HG02763 (cell line): ENCODE data around the gene CEP85.
"Not testable (repeated sequence)": the region's sequence is repeated elsewhere in the genome, so short reads cannot be mapped to it uniquely, and the experiment has no call there.

Source experiments
- ATAC-seq: cut with Tn5 transposase; IDR thresholded peaks from one replicate; pipeline ENCODE4 v1.9.1; 2021; ENCODE audit warnings: mild to moderate bottlenecking, moderate library complexity; ENCODE audit not compliant: unreplicated experiment

CEP85 gene

DNA sequence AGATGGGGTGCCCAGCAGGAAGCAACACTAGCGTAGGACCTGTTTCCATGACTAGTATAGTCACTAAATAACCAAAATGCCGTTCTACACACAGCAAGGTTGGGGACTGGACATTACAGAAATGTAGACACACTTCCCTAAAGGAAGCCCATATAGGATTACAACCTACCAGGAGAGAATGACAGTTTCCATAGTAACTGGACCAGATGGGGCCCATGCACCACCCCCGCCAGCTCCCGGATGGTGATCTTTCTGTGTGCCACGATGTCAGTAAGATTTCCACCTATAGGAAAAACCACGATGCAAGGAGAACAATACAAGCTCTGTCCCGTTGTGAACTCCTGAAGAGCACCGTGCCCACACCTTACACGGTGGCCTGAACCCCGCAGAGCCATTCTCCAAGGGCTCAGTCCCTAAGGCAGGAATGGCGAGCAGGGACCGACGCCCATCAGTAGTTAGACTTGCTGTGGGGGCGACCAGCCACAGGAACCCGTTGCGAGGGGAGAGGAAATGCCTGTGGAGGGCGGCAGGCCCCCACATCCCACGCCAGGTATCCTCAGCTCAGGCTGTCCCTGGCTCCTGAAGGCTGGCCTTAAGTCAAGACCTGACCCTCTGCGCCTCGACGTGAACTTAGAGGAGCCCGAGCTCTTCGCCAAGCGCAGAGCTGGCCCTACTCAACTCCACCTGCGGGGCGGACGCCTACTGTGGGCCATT, 13.6 kb upstream of the CEP85 start:
- no peak for ATAC-seq

DNA sequence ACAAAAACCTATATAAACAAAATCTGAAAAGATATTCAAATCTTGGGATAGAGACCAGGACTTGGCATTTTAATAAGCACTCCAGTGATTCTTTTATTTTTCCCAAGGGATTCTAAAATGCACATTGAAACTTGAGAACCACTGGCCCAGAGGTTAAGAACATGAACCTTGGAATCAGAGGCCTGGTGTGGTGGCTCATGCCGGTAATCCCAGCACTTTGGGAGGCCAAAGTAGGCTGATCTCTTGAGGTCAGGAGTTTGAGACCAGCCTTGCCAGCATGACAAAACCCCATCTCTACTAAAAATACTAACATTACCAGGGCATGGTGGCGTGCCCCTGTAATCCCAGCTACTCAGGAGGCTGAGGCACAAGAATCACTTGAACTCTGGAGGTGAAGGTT, 12.9 kb upstream of the CEP85 start:
- no peak for ATAC-seq

DNA sequence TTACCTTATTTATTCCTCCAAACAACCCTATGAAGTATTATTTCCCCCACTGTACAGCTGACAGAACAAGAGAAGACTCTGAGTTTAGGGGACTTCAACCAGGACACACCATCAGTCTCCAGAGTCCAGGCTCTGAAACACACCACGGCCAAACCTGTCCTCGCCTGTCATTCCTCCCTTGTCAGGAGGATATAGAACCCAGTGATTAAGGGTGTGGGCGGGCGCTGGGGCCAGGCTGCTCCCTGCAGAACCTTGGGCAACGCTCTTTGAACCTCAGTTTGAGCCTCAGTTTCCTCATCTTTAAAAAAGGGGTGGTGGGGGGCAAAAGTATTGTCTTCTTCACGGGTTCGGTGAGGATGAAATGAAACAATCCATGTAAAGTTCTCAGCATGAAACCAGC, 9.4 kb upstream of the CEP85 start:
- ATAC-seq, result no peak

DNA sequence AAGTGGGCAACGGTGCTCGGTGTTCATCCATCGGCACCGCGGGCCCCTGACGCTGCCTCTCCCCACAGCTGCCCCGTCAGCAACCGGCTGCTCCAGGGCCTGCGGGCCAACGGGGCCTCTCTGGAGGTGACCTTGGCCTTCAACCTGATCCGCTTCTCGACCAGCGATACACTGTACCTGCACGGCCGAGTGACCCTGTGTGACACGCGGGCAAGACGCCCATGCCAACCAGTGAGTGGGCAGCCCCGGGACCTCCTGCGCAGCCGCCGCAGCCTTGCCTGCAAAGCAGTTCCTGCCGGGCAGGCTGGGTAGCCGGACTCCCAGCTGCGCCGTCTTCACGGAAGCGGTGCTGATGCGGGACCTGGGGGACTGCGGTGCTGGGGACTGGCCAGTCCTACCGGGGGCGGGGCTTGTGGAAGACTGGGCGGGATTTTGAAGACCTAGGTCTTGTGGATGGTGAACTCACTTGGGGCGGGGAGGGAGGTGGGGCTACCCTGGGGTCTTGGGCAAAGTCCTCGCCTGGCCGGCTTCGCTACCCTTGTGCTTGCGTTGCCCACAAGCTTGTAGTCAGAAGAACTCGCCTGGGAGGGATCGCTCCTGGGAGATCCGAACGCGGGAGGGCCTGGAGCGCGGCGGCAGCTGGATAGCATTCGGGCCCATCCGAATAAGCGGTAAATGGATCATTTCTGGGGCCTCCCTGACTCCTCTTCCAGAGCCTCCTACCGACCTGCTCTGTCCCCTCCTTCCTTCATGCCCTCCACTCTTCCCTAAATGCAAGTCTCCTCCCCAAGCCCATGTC, 8.8 kb upstream of the CEP85 start:
- no peak for ATAC-seq

DNA sequence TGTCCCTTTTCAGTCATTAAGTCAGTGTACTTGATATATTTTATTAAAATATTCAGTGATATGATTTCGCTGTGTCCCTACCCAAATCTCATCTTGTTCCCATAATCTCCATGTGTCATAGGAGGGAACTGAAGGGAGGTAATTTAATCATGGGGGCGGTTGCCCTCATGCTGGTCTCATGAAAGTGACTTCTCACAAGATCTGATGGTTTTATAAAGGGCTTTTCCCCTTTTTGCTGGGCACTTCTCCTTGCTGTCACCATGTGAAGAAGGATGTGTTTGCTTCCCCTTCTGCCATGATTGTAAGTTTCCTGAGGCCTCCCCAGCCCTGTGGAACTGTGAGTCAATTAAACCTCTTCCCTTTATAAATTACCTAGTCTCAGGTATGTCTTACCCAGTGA, 3.3 kb upstream of the CEP85 start:
- not testable (repeated sequence) for ATAC-seq

DNA sequence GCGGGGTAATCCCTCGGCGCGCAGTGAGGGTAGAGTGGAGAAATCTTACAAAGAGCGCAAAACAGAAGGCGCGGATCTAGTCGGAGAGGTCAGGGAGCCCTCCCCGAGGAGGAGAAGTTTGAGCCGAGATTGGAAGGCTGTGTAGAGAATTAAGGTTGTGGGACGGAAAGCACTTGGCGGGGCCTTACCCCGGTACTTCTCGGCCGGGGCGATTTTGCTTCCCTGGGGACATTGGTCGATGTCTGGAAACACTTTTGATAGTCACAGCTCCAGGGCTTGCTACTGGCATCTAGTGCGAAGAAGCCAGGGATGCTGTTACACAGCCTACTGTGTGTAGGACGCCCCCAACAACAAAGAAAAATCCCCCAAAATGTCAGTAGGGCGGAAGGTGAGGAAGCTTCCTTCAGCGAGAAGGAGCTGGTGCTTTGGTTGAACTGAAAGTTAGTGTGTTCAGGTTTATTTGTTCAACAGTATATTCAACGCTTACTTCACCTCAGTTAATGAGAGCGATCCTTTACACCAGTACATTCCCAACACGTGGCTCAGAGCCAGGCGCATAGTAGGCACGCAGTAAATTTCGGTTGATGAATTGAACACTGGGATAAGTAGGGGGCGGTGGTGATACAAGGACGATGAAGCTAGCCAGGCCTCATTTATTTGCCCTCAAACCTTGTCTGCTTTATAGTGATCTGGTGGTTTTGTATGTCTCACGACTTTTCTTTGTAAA, 807 bp downstream of the CEP85 start:
- no peak for ATAC-seq

DNA sequence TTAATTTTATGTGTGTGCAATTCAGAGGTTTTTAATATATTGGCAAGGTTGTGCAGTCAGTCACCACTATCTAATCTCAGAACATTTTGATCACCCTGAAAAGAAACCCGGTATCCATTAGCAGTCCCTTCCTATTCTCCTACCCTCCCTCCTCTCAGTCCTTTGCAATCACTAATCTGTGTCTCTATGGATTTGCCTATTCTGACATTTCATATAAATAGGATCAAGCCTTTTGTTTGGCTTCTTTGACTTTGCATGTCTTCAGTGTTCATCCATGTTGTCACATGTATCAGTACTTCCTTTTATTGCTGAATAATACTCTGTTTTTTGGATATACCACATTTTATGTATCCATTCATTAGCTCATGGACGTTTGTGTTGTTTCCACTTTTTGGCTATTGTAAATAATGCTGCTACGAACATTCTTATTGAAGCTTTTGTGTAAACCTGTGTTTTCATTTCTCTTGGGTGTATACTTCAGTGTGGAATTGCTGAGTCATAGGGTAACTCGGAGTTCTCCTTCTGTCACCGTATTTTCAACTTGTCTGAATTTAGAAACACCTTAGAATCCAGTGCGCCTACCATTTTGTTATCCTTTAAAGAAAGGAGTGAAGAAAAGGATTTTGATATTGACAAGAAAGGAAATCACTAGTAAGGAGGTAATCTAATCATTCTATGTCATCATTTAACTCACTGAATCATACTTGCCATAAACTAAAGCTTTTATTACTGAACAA, 3.4 kb downstream of the CEP85 start:
- ATAC-seq, result no peak

DNA sequence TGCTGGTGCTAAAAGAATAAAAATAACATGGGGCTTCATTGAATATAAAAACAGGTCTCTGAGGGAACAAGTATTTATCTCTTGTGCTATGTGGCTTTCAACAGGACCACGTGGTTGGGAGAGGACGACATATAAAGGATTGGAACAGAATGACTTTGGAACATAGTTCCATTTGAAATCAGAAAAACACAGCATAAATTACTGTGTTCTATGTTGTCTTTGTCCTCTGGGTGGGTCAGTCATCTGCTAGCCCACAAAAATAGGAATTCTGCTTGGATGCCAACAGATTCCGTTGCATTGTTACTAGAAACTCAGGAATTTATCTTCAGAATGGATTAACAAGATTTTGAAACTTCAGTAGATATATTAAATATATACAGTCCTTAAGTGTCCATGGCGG, 5.9 kb downstream of the CEP85 start:
- no peak for ATAC-seq

DNA sequence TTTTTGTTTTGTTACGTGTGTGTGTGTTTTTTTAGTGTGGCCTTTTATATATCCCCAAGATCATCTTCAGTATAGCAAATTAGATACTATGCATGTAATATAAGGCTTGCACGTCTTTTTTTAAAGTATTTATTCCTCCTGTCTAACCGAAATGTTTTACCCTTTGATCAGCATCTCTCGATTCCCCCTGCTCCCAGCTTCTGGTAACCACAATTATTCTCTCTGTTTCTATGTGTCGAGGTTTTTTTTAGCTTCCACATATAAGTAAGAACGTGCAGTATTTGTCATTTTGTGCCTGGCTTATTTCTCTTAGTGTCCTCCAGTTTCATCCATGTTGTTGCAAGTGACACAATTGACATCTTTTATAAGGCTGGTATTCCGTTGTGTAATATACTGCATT, 18.7 kb downstream of the CEP85 start:
- ATAC-seq, result no peak

DNA sequence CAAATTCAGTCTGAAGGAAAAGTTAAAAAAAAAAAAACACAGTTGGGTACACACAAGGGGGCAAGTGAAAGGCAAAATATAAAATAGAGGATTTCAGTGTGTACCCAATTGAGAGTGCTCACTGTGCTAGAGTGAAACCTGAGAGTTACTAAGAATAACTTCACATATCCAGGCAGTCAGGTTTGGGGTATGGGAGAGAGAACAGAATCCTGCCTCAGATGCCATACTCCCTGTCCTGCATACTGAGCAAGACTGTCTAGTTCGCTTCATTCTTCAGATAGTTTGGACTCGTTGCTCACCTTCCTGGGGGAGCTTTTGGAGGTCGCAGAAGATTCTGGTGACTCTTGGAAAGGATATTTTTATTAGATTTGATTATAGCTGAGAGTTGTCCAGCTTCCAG, 20.4 kb downstream of the CEP85 start:
- ATAC-seq, result no peak

DNA sequence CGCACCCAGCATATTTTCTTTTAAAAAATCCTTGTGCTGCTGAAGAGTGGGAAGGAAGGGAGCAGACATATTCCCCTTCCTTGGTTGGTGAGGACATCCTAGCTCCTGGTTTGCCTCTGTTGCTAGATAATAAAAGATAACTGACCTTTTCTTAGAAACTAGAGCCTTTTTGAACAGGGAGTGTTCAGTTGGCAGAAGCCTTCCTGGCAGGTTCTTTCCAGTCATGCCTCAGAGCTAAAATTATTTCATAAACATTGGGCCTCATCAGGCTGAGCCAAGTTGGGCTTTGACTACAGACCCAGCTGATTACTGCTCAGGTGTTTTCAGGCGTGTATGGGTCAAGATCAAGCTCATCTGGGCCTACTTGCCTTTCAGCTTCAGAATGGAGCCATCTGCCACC, 23.2 kb downstream of the CEP85 start:
- ATAC-seq, result no peak

DNA sequence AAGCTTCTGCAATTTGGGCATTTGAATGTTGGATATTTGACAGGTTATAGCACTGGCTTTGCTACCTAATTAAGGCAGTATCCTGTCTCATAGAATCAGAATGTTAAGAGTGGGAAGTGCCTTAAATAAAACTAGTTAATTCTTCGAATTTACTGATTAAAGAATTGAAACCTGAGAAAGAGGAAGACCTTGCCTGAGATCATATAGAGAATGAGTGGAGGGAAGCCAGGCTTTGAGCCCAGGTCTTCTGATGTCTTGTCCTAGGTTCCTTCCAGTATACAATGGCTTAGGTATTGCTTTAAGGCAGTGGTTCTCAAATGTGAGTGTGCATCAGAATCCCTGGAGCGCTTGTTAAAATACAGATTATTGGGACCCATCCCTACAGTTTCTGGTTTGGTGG, 25.0 kb downstream of the CEP85 start:
- no peak for ATAC-seq

DNA sequence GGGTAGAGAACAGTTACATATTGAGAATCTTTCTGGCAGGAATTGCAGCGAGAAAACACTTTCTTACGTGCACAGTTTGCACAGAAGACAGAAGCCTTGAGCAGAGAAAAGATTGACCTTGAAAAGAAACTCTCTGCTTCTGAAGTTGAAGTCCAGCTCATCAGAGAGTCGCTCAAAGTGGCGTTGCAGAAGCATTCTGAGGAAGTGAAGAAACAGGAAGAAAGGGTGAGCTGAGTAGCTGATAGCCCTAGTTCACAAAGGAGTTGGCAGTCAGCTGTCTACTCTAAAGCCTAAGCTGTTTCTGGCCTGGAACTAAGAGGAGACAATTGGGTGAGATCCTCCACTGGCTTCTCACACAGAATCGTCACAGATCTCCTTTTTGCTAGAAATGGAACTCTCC, 25.6 kb downstream of the CEP85 start:
- ATAC-seq, result no peak

DNA sequence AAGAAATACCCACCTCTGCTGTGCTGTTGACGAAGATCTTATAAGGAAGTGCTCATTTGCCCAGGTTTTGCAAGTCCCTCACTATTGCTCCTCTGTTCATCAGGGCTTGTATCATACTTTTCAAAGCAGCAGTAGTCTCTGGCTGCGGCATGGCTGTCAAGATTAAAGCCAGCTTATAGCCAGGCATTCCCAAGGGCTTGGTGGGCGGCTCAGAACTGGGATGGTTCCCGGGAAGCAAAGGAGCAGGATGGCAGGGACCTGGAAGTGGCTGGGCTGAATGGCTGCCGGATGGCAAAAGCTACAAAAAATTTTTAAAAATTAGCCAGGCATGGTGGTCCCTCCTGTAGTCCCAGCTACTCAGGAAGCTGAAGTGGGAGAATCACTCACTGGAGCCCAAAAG, 29.2 kb downstream of the CEP85 start:
- ATAC-seq, result no peak

DNA sequence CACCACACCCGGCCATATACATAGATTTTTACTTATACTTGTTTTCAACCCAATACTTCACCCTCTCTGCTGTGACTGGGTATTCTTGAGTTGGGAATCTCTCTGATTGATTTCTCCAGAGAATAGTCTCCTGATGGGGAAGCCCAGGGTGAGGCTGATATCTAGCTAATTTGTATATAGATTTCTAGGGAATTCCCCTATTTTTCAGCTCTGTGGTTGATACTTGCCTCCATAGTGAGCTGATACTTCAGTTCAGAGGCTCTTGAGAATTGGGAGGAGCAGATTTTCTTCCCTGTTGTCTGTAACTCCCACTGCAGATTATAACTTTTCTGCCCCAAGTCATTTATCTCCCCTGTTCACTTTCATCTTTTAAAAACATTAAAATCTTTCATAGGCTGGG, 31.4 kb downstream of the CEP85 start:
- ATAC-seq, result no peak

DNA sequence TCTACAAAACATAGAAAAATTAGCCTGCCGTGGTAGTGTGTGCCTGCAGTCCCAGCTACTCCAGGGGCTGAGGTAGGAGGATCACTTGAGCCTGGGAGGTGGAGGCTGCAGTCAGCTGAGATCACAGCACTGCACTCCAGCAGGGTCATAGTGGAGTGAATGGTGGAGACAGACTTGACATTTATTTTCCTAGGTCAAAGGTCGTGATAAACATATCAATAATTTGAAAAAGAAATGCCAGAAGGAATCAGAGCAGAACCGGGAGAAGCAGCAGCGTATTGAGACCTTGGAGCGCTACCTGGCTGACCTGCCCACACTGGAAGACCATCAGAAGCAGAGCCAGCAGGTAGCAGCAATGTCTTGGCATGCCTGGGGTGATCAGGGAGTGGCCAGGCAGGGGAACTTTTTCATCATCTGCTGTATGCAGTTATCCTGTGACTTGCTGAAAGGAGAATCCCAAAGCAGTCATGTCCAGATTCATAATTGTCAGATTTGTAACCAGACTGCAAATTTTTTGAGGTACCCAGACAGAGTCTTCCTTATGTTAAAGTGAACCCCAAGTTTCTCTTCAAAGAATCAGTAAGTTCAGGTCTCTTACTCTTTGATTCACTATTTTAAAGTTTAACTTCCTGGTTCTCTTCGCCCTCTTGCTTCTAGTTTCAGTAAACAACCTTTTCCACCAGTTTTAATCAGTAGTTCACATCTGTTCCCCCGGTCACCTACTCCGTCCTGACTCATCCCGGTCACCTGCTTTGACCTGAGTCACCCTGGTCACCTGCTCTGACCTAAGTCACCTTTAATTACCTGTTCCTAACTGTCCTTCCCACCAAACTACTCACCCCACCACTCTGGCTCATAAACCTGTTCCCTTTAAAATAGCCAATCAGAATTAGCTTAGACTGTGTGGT, 34.5 kb downstream of the CEP85 start:
- no peak for ATAC-seq

DNA sequence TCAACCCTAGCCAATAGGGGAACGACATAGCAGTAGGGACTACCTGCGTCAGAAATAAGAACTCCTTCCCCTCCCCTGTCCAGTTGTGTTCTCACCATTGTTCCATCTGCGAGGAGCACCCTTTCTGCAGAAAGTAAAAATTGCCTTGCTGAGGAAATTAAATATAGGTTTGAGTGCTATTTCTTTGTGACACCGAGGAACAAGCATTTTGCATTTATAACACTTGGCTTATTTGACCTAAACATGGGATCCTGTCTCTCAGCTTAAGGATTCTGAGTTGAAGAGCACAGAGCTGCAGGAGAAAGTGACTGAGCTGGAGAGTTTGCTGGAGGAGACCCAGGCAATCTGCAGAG, 35.2 kb downstream of the CEP85 start:
- no peak for ATAC-seq

DNA sequence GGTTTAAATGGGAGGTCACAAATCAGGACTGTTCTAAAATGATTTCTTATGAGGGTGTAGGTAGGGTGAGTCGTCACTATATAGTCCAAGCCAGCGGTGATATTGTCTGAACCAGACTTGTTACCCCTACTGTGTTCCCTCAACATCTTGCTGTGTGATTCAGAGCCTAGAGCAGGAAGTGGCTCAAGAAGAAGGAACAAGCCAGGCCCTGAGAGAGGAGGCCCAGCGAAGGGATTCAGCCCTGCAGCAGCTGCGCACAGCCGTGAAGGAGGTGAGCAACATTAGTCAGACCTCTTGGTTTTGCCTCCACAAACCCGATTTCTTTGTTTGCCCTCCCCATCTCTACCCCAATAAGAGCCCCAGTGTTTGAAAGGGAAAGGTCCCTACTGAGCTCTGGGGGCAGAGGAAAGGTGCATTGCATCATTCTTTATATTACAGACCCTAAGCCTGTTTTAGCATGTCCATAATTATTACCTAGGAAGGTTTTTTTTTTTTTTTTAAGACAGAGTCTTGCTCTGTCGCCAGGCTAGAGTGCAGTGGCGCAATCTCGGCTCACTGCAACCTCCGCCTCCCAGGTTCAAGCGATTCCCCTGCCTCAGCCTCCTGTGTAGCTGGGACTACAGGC, 40.9 kb downstream of the CEP85 start:
- no peak for ATAC-seq

DNA sequence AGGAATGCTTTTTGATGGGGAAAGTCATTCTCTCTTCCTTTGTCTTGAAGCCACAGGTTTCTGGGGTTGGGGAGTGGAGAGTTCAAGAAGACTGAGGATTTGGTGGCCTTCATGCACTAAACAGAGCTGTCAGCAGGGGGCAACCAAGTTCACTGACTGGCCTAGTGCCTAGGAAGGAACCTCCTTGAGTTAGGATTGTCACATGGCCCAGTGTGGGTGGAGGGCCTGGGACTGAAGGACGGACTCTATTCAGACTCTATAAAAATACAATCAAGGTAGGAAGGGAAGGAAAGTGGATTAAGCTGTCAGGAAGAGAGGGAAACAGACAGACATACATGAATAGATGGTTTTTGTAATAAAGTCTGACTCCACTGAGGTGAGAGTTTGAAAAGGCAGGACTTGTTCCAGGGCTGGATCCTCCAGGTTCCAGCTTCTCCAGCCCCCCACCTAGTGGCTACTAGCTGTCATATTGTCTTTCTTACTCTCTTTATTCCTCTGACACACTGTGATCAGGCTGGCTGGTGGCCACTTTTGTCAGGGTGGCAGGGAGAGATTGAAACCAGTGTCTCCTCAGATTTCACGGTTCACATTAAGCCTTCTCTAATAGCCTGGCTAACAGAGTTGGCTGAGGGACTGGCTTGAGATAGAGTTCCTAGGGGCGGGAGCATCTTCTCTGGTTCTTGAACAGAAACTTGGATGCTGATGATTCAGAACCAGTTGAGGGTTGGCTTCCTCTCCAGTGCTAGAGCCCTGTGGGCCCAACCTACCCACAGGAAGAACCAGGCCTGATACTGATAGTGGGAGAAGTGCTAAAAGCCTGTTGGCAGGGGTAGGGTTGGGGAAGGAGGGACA, 41.8 kb downstream of the CEP85 start:
- ATAC-seq, result no peak
